GM12878 (cell line): Measurements from ENCODE around the gene LMCD1. TPM values are rescaled to one million over a fixed set of nuclear protein-coding genes. Genes with fewer than 3 reads are reported as not detected.

Experiments used
- ATAC-seq: fragments of 200-7000 bp; cut with Tn5 transposase; 3 replicates; pipeline ENCODE4 v1.9.1; 2020; ENCODE audit warnings: mild to moderate bottlenecking, moderate library complexity
- BruUV-seq: library from RNA; stranded (reverse); fragments of 400-500 nt; replicated peaks from 2 replicates; lab custom pipeline; 2021; lab: Mats Ljungman, UMichigan
- CTCF ChIA-PET: fragments of 300-600 bp; sonication (Branson Sonifier 250); formaldehyde crosslinking; extraction: SDS; loops from one replicate; lab custom pipeline; 2021; ENCODE audit warnings: inconsistent platforms; lab: Yijun Ruan, JAX
- POLR2A ChIA-PET: fragments of 350-600 bp; formaldehyde crosslinking; extraction: SDS; loops from one replicate; lab custom pipeline; 2021; ENCODE audit warnings: inconsistent platforms; lab: Charles Lee
- RAD21 ChIA-PET: fragments of 300-600 bp; sonication (Branson Sonifier 250); formaldehyde crosslinking; loops from one replicate; lab custom pipeline; 2023; ENCODE audit warnings: antibody characterized with exemption; ENCODE audit not compliant: unreplicated experiment; lab: Charles Lee
- SMC1A ChIA-PET: fragments of 300-600 bp; sonication (Branson Sonifier 250); formaldehyde crosslinking; loops from one replicate; lab custom pipeline; 2023; ENCODE audit not compliant: unreplicated experiment, uncharacterized antibody; lab: Charles Lee
- DNase-seq: peaks from one replicate; pipeline ENCODE4 v3.0.0-alpha.2; 2011; ENCODE audit warnings: low read depth, low spot score
- FAIRE-seq: peaks from 3 replicates; lab custom pipeline; 2011; peaks lifted over from hg19 to GRCh38; lab: Jason Lieb, UNC
- H2AFZ ChIP-seq: 2 replicates; pipeline ENCODE4 v1.6.0; 2011; ENCODE audit warnings: low read depth, low read length, control low read depth; ENCODE audit not compliant: control insufficient read depth
- H3K27ac ChIP-seq: 2 replicates; pipeline ENCODE4 v1.5.1; 2011; ENCODE audit warnings: control low read depth; ENCODE audit not compliant: control insufficient read depth, insufficient read depth
- H3K27me3 ChIP-seq, 2 experiments: replicated peaks in 1 of 2; 2 replicates each; pipeline versions ENCODE4 v1.6.0 to v1.6.1; 2011; ENCODE audit warnings: low read length in 1 of 2; ENCODE audit not compliant: control insufficient read depth in 2 of 2, insufficient read depth in 2 of 2
- H3K36me3 ChIP-seq, 2 experiments: 2 replicates each; pipeline ENCODE4 v1.5.1; 2011; ENCODE audit warnings: low read length in 1 of 2; ENCODE audit not compliant: control insufficient read depth in 2 of 2, insufficient read depth in 2 of 2
- H3K4me1 ChIP-seq: 2 replicates; pipeline ENCODE4 v1.6.1; 2011; ENCODE audit warnings: mild to moderate bottlenecking, low read length, moderate library complexity, mixed read lengths; ENCODE audit not compliant: control insufficient read depth, insufficient read depth
- H3K4me2 ChIP-seq: 2 replicates; pipeline ENCODE4 v1.6.0; 2011; ENCODE audit warnings: control low read depth; ENCODE audit not compliant: control insufficient read depth, insufficient read depth
- H3K4me3 ChIP-seq: fragments of 200-600 bp; sonication (generic); 2 replicates; pipeline ENCODE4 v1.5.1; 2016
- H3K79me2 ChIP-seq: 2 replicates; pipeline ENCODE4 v1.6.0; 2011; ENCODE audit warnings: low read length; ENCODE audit not compliant: control insufficient read depth, insufficient read depth
- H3K9ac ChIP-seq: 2 replicates; pipeline ENCODE4 v1.8.0; 2011; ENCODE audit warnings: low read length, control low read depth, mixed read lengths; ENCODE audit not compliant: control insufficient read depth, insufficient read depth
- H3K9me3 ChIP-seq: replicated peaks from 3 replicates; pipeline ENCODE4 v1.5.1; 2011; ENCODE audit warnings: mild to moderate bottlenecking, low read length; ENCODE audit not compliant: control insufficient read depth, insufficient read depth
- H4K20me1 ChIP-seq: 2 replicates; pipeline ENCODE4 v1.6.0; 2011; ENCODE audit not compliant: control insufficient read depth, insufficient read depth
- CUX1 ChIP-seq: IDR thresholded peaks from 2 replicates; pipeline ENCODE4 v1.6.1; 2012; ENCODE audit warnings: improper control_type of control experiment, low read depth, low read length; ENCODE audit not compliant: insufficient replicate concordance
- ESRRA ChIP-seq: IDR thresholded peaks from 2 replicates; pipeline ENCODE4 v1.6.1; 2012; ENCODE audit warnings: mild to moderate bottlenecking, low read length, improper control_type of control experiment
- NFYA ChIP-seq: IDR thresholded peaks from 2 replicates; pipeline ENCODE4 v1.6.1; 2011; ENCODE audit warnings: low read depth, mild to moderate bottlenecking, low read length, improper control_type of control experiment, borderline replicate concordance
- RUNX3 ChIP-seq: IDR thresholded peaks from 2 replicates; pipeline ENCODE4 v1.6.1; 2012; ENCODE audit warnings: low read length, inconsistent platforms
- ZNF592 ChIP-seq: fragments of 450-650 bp; IDR thresholded peaks from 2 replicates; pipeline ENCODE4 v1.6.1; 2017; ENCODE audit warnings: mild to moderate bottlenecking, moderate library complexity
- WGBS: methylation state at CpG from one replicate; pipeline ENCODE4 v1.1.6; 2016; ENCODE audit warnings: low lambda C conversion rate; ENCODE audit not compliant: insufficient replicate concordance, insufficient coverage; ENCODE audit errors: missing lambda C conversion rate; 5-methylcytosine and 5-hydroxymethylcytosine counted together
- in situ Hi-C: fragments of 300-500 bp; cut with MboI; formaldehyde crosslinking; loops from 9 replicates; pipeline ENCODE4 v1.14.3; 2018; ENCODE audit warnings: mixed read lengths
- intact Hi-C: fragments of 100-400 bp; cut with micrococcal nuclease; formaldehyde crosslinking; loops from one replicate; pipeline ENCODE4 v1.14.2; 2022; ENCODE audit not compliant: unreplicated experiment
- polyA plus RNA-seq, 11 experiments: library from polyadenylated mRNA; depleted of rRNA in 4 of 11; unstranded in 6 of 11; stranded (reverse) in 5 of 11; fragments of >200 nt; fragmentation: Nextera tagmentation in 4 of 11; fragmentation: Illumina TruSeq in 1 of 11; extraction: Ambion mirVana in 4 of 11; extraction: Trizol in 1 of 11; gene quantifications; 1 replicate in 1 of 11; 2 replicates in 10 of 11; pipeline versions ENCODE4 v1.2.1 to v1.2.3, GENCODE V29; 2011 to 2016; ENCODE audit warnings: inconsistent platforms in 2 of 11, missing spikeins in 2 of 11, low read depth in 1 of 11
- total RNA-seq, 4 experiments: library from RNA; depleted of rRNA in 3 of 4; stranded (reverse); fragments of >200 nt in 3 of 4; fragmentation: Illumina TruSeq in 1 of 4; extraction: Trizol in 1 of 4; gene quantifications; 2 replicates each; pipeline versions ENCODE4 v1.2.1 to v1.2.3, GENCODE V29; 2013 to 2021
- TF ChIP-seq, protein P1 (sequence below): IDR thresholded peaks from 2 replicates; pipeline ENCODE4 v1.6.1; 2012; ENCODE audit warnings: mild to moderate bottlenecking, low read depth, low read length
- TF ChIP-seq, protein P2 (sequence below): IDR thresholded peaks from 2 replicates; pipeline ENCODE4 v1.6.1; 2012; ENCODE audit warnings: low read depth, low read length, improper control_type of control experiment

LMCD1 gene
- total and polyA plus RNA-seq, 10 of the 15 experiments (the other 5 are each of a cell fraction or from before 2014, with no cell fraction given) = 0.27 to 6.4 (median 1.7) TPM

- Histone ChIP-seq H3K27me3 (no peaks in the 10 kb centered on the region), H2AFZ (no peak overlapping the region), H3K36me3 (no peaks in the 10 kb centered on the region), H4K20me1 (no peaks in the 10 kb centered on the region), H3K9me3 (no peaks in the 10 kb centered on the region), H3K9ac (no peak overlapping the region), H3K79me2 (no peaks in the 10 kb centered on the region), H3K4me3 (no peak overlapping the region), H3K4me1 (no peaks in the 10 kb centered on the region), H3K4me2 (no peak overlapping the region), H3K27ac (no peak overlapping the region)
- in situ Hi-C loops (no loop called here), intact Hi-C loops (no loop called here)
- no TSS peak for BruUV-seq
- FAIRE-seq (no peak), DNase-seq (no peak), ATAC-seq (no peak)
- ChIA-PET POLR2A (no interaction called here), RAD21 (no interaction called here), SMC1A (no interaction called here), CTCF (no interaction called here)
- WGBS = 51% methylated on average over 5 of the region's 5 CpGs
- TF ChIP-seq CUX1 (no peak), ESRRA (no peak), RUNX3 (no peak), ZNF592 (no peak), NFYA (no peak)
- TF ChIP-seq, protein P1, sequence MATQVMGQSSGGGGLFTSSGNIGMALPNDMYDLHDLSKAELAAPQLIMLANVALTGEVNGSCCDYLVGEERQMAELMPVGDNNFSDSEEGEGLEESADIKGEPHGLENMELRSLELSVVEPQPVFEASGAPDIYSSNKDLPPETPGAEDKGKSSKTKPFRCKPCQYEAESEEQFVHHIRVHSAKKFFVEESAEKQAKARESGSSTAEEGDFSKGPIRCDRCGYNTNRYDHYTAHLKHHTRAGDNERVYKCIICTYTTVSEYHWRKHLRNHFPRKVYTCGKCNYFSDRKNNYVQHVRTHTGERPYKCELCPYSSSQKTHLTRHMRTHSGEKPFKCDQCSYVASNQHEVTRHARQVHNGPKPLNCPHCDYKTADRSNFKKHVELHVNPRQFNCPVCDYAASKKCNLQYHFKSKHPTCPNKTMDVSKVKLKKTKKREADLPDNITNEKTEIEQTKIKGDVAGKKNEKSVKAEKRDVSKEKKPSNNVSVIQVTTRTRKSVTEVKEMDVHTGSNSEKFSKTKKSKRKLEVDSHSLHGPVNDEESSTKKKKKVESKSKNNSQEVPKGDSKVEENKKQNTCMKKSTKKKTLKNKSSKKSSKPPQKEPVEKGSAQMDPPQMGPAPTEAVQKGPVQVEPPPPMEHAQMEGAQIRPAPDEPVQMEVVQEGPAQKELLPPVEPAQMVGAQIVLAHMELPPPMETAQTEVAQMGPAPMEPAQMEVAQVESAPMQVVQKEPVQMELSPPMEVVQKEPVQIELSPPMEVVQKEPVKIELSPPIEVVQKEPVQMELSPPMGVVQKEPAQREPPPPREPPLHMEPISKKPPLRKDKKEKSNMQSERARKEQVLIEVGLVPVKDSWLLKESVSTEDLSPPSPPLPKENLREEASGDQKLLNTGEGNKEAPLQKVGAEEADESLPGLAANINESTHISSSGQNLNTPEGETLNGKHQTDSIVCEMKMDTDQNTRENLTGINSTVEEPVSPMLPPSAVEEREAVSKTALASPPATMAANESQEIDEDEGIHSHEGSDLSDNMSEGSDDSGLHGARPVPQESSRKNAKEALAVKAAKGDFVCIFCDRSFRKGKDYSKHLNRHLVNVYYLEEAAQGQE = no peak
- TF ChIP-seq, protein P2, sequence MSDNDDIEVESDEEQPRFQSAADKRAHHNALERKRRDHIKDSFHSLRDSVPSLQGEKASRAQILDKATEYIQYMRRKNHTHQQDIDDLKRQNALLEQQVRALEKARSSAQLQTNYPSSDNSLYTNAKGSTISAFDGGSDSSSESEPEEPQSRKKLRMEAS = no peak
Observed at GRCh38 chr3:8484409-8485140, 17.0 kb upstream of the LMCD1 start.
